ENCODE data around the gene CNFN. TPM values are rescaled to one million over a fixed set of nuclear protein-coding genes. Genes with fewer than 3 reads are reported as not detected.

CNFN gene
- total RNA-seq: 2.8 and 2.9 TPM in 2 replicates
- long read RNA-seq, partial matches to known transcripts: 1 of 1 reads
- long read RNA-seq, other reads (novel, unspliced or antisense): 0 of 1 reads

- H3K9me3 Mint-ChIP-seq (ENCODE audit: low read depth): no peaks in the 10 kb centered on the region
- H3K4me1 Mint-ChIP-seq (ENCODE audit: low read depth): peaks cover 5% of the 10 kb centered on the region
- no peak within 1 kb of the TSS for H3K27ac Mint-ChIP-seq
- no peak for DNase-seq (ENCODE audit: low spot score, unreplicated experiment)
- H3K27me3 Mint-ChIP-seq: peaks cover 45% of the 10 kb centered on the region
- TF ChIP-seq CTCF (IDR thresholded peaks at IDR 0.05; ENCODE audit: unreplicated experiment): no peak
- no peak within 1 kb of the TSS for H3K4me3 Mint-ChIP-seq (ENCODE audit: low read depth)
- H3K36me3 Mint-ChIP-seq (ENCODE audit: insufficient read depth): no peaks in the 10 kb centered on the region
These were observed at the start of gene CNFN for GRCh38 chr19:42389899-42390298. Gene CNFN, minus strand, starts transcription at chr19:42390297. Its CDS starts 1,260 bp downstream, at chr19:42389037.

GRCh38 chr19:42436006-42436405 lies 45.9 kb upstream of the CNFN start:
- Mint-ChIP-seq H3K27me3 (no peaks in the 10 kb centered on the region), H3K36me3 (ENCODE audit: insufficient read depth) (no peaks in the 10 kb centered on the region), H3K27ac (no peak overlapping the region), H3K4me3 (ENCODE audit: low read depth) (no peak overlapping the region), H3K9me3 (ENCODE audit: low read depth) (no peaks in the 10 kb centered on the region), H3K4me1 (ENCODE audit: low read depth) (peaks cover 25% of the 10 kb centered on the region)
- DNase-seq (ENCODE audit: low spot score, unreplicated experiment): no peak
- no peak for TF ChIP-seq CTCF (IDR thresholded peaks at IDR 0.05; ENCODE audit: unreplicated experiment)

- Mint-ChIP-seq H3K27ac (no peak overlapping the region), H3K4me3 (ENCODE audit: low read depth) (no peak overlapping the region), H3K4me1 (ENCODE audit: low read depth) (peaks cover 19% of the 10 kb centered on the region), H3K9me3 (ENCODE audit: low read depth) (no peaks in the 10 kb centered on the region), H3K27me3 (no peaks in the 10 kb centered on the region), H3K36me3 (ENCODE audit: insufficient read depth) (no peaks in the 10 kb centered on the region)
- no peak for DNase-seq (ENCODE audit: low spot score, unreplicated experiment)
- no peak for TF ChIP-seq CTCF (IDR thresholded peaks at IDR 0.05; ENCODE audit: unreplicated experiment)
These were observed 45.2 kb upstream of the CNFN start for GRCh38 chr19:42435316-42435715.

GRCh38 chr19:42433503-42434260 lies 43.6 kb upstream of the CNFN start:
- Mint-ChIP-seq H3K4me1 (ENCODE audit: low read depth) (peaks cover 18% of the 10 kb centered on the region), H3K27ac (peak overlapping the region; percentile 38), H3K4me3 (ENCODE audit: low read depth) (no peak overlapping the region), H3K9me3 (ENCODE audit: low read depth) (no peaks in the 10 kb centered on the region), H3K36me3 (ENCODE audit: insufficient read depth) (no peaks in the 10 kb centered on the region), H3K27me3 (no peaks in the 10 kb centered on the region)
- DNase-seq (ENCODE audit: low spot score, unreplicated experiment): peak; percentile 52
- TF ChIP-seq CTCF (IDR thresholded peaks at IDR 0.05; ENCODE audit: unreplicated experiment): peak; percentile 78

GRCh38 chr19:42431486-42431885 lies 41.4 kb upstream of the CNFN start:
- no peak overlapping the region for H3K4me3 Mint-ChIP-seq (ENCODE audit: low read depth)
- peaks cover 8% of the 10 kb centered on the region for H3K27me3 Mint-ChIP-seq
- H3K27ac Mint-ChIP-seq: no peak overlapping the region
- no peak for TF ChIP-seq CTCF (IDR thresholded peaks at IDR 0.05; ENCODE audit: unreplicated experiment)
- no peaks in the 10 kb centered on the region for H3K36me3 Mint-ChIP-seq (ENCODE audit: insufficient read depth)
- no peaks in the 10 kb centered on the region for H3K9me3 Mint-ChIP-seq (ENCODE audit: low read depth)
- H3K4me1 Mint-ChIP-seq (ENCODE audit: low read depth): peaks cover 14% of the 10 kb centered on the region
- DNase-seq (ENCODE audit: low spot score, unreplicated experiment): no peak
